Erythroblast (primary cell): ENCODE data around the gene PPP2R2C.

Experiments used
- GATA1 ChIP-seq: IDR thresholded peaks from 2 replicates; pipeline ENCODE4 v1.6.1; 2011; ENCODE audit warnings: low read depth, mild to moderate bottlenecking, control low read depth, low read length, moderate library complexity
- POLR2A ChIP-seq: IDR thresholded peaks from 2 replicates; pipeline ENCODE4 v1.6.1; 2011; ENCODE audit warnings: mild to moderate bottlenecking, low read length

DNA sequence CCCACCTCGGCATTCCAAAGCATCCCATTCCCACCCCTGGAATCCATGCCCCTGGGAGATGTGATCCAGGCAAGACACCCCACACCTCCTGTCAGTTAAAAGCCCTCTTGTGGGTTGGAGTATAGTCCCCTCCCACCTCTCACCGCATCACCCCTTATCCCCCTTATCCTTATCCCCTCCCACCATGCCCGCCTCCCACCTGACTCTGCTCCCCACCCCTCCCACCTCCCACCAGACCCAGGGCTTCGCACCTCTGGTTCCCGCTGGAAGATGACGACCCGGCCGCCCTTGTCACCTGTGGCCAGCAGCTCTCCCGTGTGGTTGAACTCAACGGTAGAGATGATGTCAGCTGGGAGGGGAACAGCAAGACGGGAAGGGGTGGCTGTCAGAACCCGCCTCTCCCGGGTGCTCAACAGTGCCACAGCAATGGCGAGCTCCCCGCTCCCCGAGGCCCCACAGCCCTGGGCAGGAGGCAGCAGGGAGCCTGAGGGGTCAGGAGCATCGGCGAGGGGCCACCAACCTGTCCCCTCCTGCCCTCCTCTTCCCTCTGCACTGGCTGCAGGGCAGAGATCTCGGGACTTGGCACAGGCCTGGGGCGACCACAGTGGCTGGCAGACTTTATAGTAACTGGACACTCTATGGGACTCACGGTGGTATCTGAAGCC lies 91.5 kb downstream of the PPP2R2C start:
- TF ChIP-seq POLR2A (no peak), GATA1 (no peak)
